GM23248 (cell line): ENCODE data around the gene TRERF1.

Experiments
- EZH2 ChIP-seq: fragments of 200-600 bp; sonication (generic); IDR thresholded peaks from 2 replicates; pipeline ENCODE4 v1.6.1; 2018; ENCODE audit warnings: antibody characterized with exemption, mild to moderate bottlenecking; ENCODE audit not compliant: insufficient read depth, poor library complexity, severe bottlenecking
- EZH2phosphoT487 ChIP-seq: fragments of 200-600 bp; sonication (generic); IDR thresholded peaks from 2 replicates; pipeline ENCODE4 v1.6.1; 2018; ENCODE audit warnings: antibody characterized with exemption, moderate library complexity, mild to moderate bottlenecking, low read depth; ENCODE audit not compliant: insufficient read depth

- TF ChIP-seq EZH2: no peak
- no peak for TF ChIP-seq EZH2phosphoT487
Measured at GRCh38 chr6:42394151-42394550, 57.6 kb downstream of the TRERF1 start.
